GM12801 (cell line): ENCODE results near the gene LRRC17.

Experiments
- CTCF ChIP-seq: IDR thresholded peaks from one replicate; pipeline ENCODE4 v1.5.1; 2011; ENCODE audit warnings: control low read depth; ENCODE audit not compliant: insufficient read length; ENCODE audit errors: extremely low read depth

The LRRC17 gene

GRCh38 chr7:102988631-102989560, 76.1 kb downstream of the LRRC17 start:
- TF ChIP-seq CTCF: no peak

- no peak for TF ChIP-seq CTCF
These were observed 77.8 kb downstream of the LRRC17 start for GRCh38 chr7:102990642-102991041.

GRCh38 chr7:102991077-102991539, 78.3 kb downstream of the LRRC17 start:
- no peak for TF ChIP-seq CTCF

GRCh38 chr7:102991540-102992214, 78.9 kb downstream of the LRRC17 start:
- no peak for TF ChIP-seq CTCF

- no peak for TF ChIP-seq CTCF
These were observed 79.7 kb downstream of the LRRC17 start for GRCh38 chr7:102992509-102992937.

GRCh38 chr7:102992938-102993717, 80.3 kb downstream of the LRRC17 start:
- TF ChIP-seq CTCF: no peak

- TF ChIP-seq CTCF: no peak
These were observed 80.9 kb downstream of the LRRC17 start for GRCh38 chr7:102993718-102994029.
